HG03139 (cell line): Measurements from ENCODE around the gene PURA.
"Not testable (repeated sequence)": the region's sequence is repeated elsewhere in the genome, so short reads cannot be mapped to it uniquely, and the experiment has no call there.

Experiments used
- ATAC-seq: cut with Tn5 transposase; IDR thresholded peaks from one replicate; pipeline ENCODE4 v1.9.1; 2021; ENCODE audit not compliant: unreplicated experiment

The PURA gene

GRCh38 chr5:140134277-140134935 lies 20.5 kb downstream of the PURA start:
- no peak for ATAC-seq

- ATAC-seq, result no peak
These were observed 21.2 kb downstream of the PURA start for GRCh38 chr5:140135127-140135526.

- no peak for ATAC-seq
These were observed 22.7 kb downstream of the PURA start for GRCh38 chr5:140136624-140137023.

GRCh38 chr5:140140435-140140834 lies 26.5 kb downstream of the PURA start:
- ATAC-seq, result no peak

GRCh38 chr5:140141241-140141640 lies 27.3 kb downstream of the PURA start:
- no peak for ATAC-seq

GRCh38 chr5:140142246-140142645 lies 28.3 kb downstream of the PURA start:
- no peak for ATAC-seq

- no peak for ATAC-seq
These were observed 28.9 kb downstream of the PURA start for GRCh38 chr5:140142856-140143255.

- no peak for ATAC-seq
These were observed 29.8 kb downstream of the PURA start for GRCh38 chr5:140143521-140144258.

GRCh38 chr5:140145256-140145655 lies 31.3 kb downstream of the PURA start:
- ATAC-seq, result no peak

- no peak for ATAC-seq
These were observed 32.1 kb downstream of the PURA start for GRCh38 chr5:140145818-140146522.

- no peak for ATAC-seq
These were observed 32.6 kb downstream of the PURA start for GRCh38 chr5:140146523-140146842.

GRCh38 chr5:140147460-140147859 lies 33.6 kb downstream of the PURA start:
- ATAC-seq, result no peak

GRCh38 chr5:140148508-140148907 lies 34.6 kb downstream of the PURA start:
- no peak for ATAC-seq

- no peak for ATAC-seq
These were observed 36.3 kb downstream of the PURA start for GRCh38 chr5:140150201-140150600.

GRCh38 chr5:140151144-140152021 lies 37.5 kb downstream of the PURA start:
- no peak for ATAC-seq

- ATAC-seq, result no peak
These were observed 38.4 kb downstream of the PURA start for GRCh38 chr5:140152022-140152999.

- ATAC-seq, result no peak
These were observed 39.3 kb downstream of the PURA start for GRCh38 chr5:140153255-140153654.

- ATAC-seq, result no peak
These were observed 40.0 kb downstream of the PURA start for GRCh38 chr5:140153905-140154304.

- not testable (repeated sequence) for ATAC-seq
These were observed 40.9 kb downstream of the PURA start for GRCh38 chr5:140154710-140155381.
